ENCODE results near the gene PARP1. TPM values are rescaled to one million over a fixed set of nuclear protein-coding genes. Genes with fewer than 3 reads are reported as not detected.

Gene PARP1
- total and polyA plus RNA-seq, 8 donors: 78.7 to 153 (median 129) TPM

DNA sequence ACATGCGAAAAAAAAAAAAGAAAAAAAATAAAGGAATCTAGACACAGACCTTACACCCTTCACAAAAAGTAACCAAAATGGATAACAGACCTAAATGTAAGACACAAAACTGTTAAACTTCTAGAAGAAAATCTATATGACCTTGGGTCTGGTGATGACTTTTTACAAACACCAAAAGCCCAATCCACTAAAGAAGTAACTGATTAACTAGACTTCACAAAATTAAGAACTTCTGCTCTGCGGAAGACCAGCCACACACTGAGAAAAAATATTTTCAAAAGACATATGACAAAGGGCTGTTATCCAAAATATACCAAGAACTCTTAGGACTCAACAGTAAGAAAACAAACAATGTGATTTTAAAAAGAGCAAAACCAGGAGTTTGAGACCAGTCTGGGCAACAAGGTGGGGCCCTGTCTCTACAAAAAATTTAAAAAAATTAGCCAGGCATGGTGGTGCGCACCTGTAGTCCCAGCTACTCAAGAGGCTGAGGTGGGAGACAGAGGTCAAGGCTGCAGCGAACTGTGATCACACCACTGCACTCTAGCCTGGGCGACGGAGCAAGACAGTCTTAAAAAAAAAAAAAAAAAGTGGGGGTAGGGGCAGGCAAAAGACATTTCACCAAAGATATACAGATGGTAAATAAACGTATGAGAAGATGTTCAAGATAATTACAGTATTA is 9.8 kb downstream of the PARP1 start:
- Histone ChIP-seq H3K4me3 (no peak overlapping the region), H3K36me3 (peaks cover 10 to 51% of the 10 kb centered on the region in 2 donors), H3K9me3 (no peaks in the 10 kb centered on the region), H3K27ac (no peak overlapping the region), H3K4me1 (peaks cover 0 to under 1% of the 10 kb centered on the region in 2 donors), H3K27me3 (no peaks in the 10 kb centered on the region)
- TF ChIP-seq, protein P1, sequence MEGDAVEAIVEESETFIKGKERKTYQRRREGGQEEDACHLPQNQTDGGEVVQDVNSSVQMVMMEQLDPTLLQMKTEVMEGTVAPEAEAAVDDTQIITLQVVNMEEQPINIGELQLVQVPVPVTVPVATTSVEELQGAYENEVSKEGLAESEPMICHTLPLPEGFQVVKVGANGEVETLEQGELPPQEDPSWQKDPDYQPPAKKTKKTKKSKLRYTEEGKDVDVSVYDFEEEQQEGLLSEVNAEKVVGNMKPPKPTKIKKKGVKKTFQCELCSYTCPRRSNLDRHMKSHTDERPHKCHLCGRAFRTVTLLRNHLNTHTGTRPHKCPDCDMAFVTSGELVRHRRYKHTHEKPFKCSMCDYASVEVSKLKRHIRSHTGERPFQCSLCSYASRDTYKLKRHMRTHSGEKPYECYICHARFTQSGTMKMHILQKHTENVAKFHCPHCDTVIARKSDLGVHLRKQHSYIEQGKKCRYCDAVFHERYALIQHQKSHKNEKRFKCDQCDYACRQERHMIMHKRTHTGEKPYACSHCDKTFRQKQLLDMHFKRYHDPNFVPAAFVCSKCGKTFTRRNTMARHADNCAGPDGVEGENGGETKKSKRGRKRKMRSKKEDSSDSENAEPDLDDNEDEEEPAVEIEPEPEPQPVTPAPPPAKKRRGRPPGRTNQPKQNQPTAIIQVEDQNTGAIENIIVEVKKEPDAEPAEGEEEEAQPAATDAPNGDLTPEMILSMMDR (IDR thresholded peaks at IDR 0.05): no peak
- DNase-seq: no peak
- intact Hi-C loops (cut with DNase I): no loop called here
- ATAC-seq: no peak

DNA sequence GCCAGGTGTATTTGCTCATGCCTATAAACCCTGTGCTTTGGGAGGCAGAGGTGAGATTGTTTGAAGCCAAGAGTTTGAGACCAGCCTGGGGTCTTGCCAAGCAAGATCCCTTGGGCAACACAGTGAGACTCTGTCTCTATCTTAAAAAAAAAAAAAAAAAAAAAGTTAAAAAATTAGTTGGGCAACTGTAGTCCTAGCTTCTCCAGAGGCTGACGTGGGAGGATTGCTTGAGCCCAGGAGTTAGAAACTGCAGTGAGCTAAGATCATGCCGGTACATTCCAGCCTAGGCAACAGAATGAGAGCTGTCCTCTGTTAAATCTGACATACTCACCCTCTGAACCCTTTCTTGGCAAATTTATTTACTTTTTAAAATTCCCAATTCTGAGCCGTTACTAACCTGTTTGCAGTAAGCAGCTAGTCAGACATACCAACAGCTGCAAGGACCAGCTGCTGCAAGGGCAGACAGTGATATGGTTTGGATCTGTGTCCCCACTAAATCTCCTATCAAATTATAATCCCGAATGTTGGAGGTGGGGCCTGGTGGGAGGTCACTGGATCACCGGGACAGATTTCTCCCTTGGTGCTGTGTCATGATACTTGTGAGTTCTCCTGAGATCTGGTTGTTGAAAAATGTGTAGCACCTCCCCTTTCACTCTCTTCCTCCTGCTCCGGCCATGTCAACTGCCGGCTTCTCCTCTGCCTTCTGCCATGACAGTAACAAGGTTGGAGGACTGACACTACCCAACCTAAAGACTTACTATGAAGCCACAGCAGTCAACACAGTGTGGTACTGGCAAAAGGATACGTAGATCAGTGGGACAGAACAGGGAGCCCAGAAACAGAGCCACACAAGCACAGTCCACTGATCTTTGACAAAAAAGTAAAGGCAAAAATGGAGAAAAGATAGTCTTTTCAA is 10.6 kb downstream of the PARP1 start:
- no peak overlapping the region for H3K27ac ChIP-seq
- no peaks in the 10 kb centered on the region for H3K9me3 ChIP-seq
- no peak overlapping the region for H3K4me3 ChIP-seq
- H3K27me3 ChIP-seq: no peaks in the 10 kb centered on the region
- ATAC-seq (no peak), DNase-seq (no peak)
- H3K36me3 ChIP-seq: peaks cover 10 to 58% of the 10 kb centered on the region in 2 donors
- intact Hi-C loops (cut with DNase I): no loop called here
- no peaks in the 10 kb centered on the region for H3K4me1 ChIP-seq
- TF ChIP-seq, protein P1 (IDR thresholded peaks at IDR 0.05): no peak

DNA sequence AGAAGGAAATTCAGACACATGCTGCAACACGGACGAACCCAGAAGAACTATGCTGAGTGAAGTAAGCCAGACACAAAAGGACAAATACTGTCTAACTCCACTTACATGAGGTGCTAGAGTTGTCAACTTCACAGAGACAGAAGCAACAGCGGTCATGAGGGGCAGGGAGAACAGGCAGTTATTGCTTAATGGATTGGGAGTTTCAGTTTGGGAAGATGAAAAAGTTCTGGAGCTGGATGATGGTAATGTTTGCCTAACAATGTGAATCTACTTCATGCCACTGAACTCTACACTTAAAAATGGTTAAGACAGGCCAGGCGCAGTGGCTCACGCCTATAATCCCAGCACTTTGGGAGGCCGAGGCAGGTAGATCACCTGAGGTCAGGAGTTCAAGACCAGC is 12.1 kb downstream of the PARP1 start:
- Histone ChIP-seq H3K4me3 (no peak overlapping the region), H3K9me3 (no peaks in the 10 kb centered on the region), H3K4me1 (no peaks in the 10 kb centered on the region), H3K27me3 (no peaks in the 10 kb centered on the region), H3K36me3 (peaks cover 0 to 58% of the 10 kb centered on the region in 2 donors), H3K27ac (no peak overlapping the region)
- TF ChIP-seq, protein P1 (IDR thresholded peaks at IDR 0.05): no peak
- DNase-seq: no peak
- intact Hi-C loops (cut with DNase I): no loop called here
- no peak for ATAC-seq

DNA sequence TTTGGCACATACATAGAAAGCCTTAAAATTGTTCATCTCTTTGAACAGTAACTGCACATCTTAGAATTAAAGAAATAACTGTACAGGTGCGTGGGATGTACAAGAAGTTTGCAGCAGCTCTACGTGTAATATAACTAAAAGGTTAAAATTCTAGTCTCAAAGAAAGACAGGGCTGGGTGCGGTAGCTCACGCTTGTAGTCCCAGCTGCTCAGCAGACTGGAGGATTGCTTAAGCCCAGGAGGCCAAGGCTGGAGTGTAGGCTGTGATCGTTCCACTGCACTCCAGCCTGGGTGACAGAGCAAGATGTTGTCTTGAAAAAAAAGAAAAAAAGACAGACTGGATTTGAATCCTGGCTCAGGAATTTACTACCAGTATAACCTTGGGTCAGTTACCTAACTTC is 13.4 kb downstream of the PARP1 start:
- Histone ChIP-seq H3K4me1 (no peaks in the 10 kb centered on the region), H3K9me3 (no peaks in the 10 kb centered on the region), H3K27ac (no peak overlapping the region), H3K4me3 (no peak overlapping the region), H3K36me3 (peaks cover 0 to 58% of the 10 kb centered on the region in 2 donors), H3K27me3 (no peaks in the 10 kb centered on the region)
- TF ChIP-seq, protein P1 (IDR thresholded peaks at IDR 0.05): no peak
- DNase-seq (no peak), ATAC-seq (no peak)
- intact Hi-C loops (cut with DNase I): no loop called here

DNA sequence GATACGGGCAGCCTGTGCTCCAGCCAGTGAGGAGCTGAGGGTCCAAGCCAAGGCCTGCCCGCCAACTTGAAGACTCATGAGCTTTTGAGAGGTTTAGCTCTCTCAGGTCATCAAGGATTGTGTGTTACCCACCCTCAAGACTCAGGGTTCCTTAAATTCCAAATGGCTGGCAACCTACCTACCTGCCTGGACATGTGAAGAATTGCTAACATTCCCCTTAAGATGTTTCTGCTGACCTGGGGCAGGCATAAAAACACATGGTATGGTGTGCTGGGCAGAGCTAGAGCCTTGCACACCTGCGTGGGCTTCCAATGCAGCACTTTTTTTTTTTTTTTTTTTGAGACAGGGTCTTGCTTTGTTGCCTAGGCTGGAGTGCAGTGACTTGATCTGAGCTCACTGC is 17.2 kb downstream of the PARP1 start:
- Histone ChIP-seq H3K4me3 (no peak overlapping the region), H3K9me3 (no peaks in the 10 kb centered on the region), H3K4me1 (no peaks in the 10 kb centered on the region), H3K36me3 (peaks cover 0 to 83% of the 10 kb centered on the region in 2 donors), H3K27ac (no peak overlapping the region), H3K27me3 (no peaks in the 10 kb centered on the region)
- ATAC-seq: no peak
- TF ChIP-seq, protein P1 (IDR thresholded peaks at IDR 0.05): no peak
- DNase-seq: no peak
- intact Hi-C loops (cut with DNase I): no loop called here
